Thyroid gland (tissue), 4 donors: Measurements from ENCODE around the gene ZDHHC12. TPM values are rescaled to one million over a fixed set of nuclear protein-coding genes. Genes with fewer than 3 reads are reported as not detected.

ENCODE experiments used
- DNase-seq, 2 donors: peaks; one replicate each; pipeline ENCODE4 v3.0.0-alpha.2; 2019
- H3K27ac ChIP-seq, 3 donors: fragments of 200-600 bp; sonication (generic); 1 replicate in 2 of 3; 2 replicates in 1 of 3; pipeline ENCODE4 v1.5.1; 2016 to 2019; ENCODE audit warnings: mild to moderate bottlenecking in 1 of 3, moderate library complexity in 1 of 3
- H3K27me3 ChIP-seq: fragments of 200-600 bp; sonication (generic); one replicate; pipeline ENCODE4 v1.5.1; 2019
- H3K36me3 ChIP-seq, 2 donors: fragments of 200-600 bp; sonication (generic); one replicate each; pipeline ENCODE4 v1.5.1; 2016 to 2019
- H3K4me1 ChIP-seq, 2 donors: fragments of 200-600 bp; sonication (generic); one replicate each; pipeline ENCODE4 v1.5.1; 2017 to 2019
- H3K4me3 ChIP-seq, 3 donors: fragments of 200-600 bp; sonication (generic); replicated peaks in 1 of 3; 1 replicate in 2 of 3; 2 replicates in 1 of 3; pipeline ENCODE4 v1.5.1; 2016; ENCODE audit warnings: mild to moderate bottlenecking in 1 of 3
- H3K9me3 ChIP-seq: fragments of 200-600 bp; sonication (generic); one replicate; pipeline ENCODE4 v1.5.1; 2017
- CTCF ChIP-seq, 6 experiments: fragments of 200-600 bp in 3 of 6; fragments of 450-650 bp in 3 of 6; sonication (generic) in 3 of 6; IDR thresholded peaks; one replicate each; pipeline ENCODE4 v1.5.1; 2016 to 2019; ENCODE audit warnings: antibody characterized with exemption in 6 of 6, mild to moderate bottlenecking in 2 of 6, inconsistent platforms in 1 of 6, moderate library complexity in 1 of 6
- POLR2A ChIP-seq, 2 donors: fragments of 450-650 bp; IDR thresholded peaks; one replicate each; pipeline ENCODE4 v1.6.1; 2017; ENCODE audit warnings: antibody characterized with exemption in 2 of 2, mild to moderate bottlenecking in 2 of 2, moderate library complexity in 1 of 2
- WGBS, 2 donors: methylation state at CpG; one replicate each; pipeline ENCODE4 v1.1.5; 2017; 5-methylcytosine and 5-hydroxymethylcytosine counted together
- intact Hi-C: fragments of 100-400 bp; cut with DNase I; formaldehyde crosslinking; loops from one replicate; pipeline ENCODE4 v1.15.1; 2023
- total RNA-seq, 4 donors: library from RNA; depleted of rRNA; stranded (reverse); fragments of >200 nt; gene quantifications; one replicate each; pipeline ENCODE4 v1.2.3, GENCODE V29; 2016

The ZDHHC12 gene
- total RNA-seq, 4 donors from 2014 or later: 21.2 to 45.7 (median 33.7) TPM

GRCh38 chr9:128712451-128713410 lies 11.2 kb downstream of the ZDHHC12 start:
- no peaks in the 10 kb centered on the region for H3K27me3 ChIP-seq
- H3K36me3 ChIP-seq: no peaks in the 10 kb centered on the region
- DNase-seq: no peak
- H3K9me3 ChIP-seq: no peaks in the 10 kb centered on the region
- H3K4me3 ChIP-seq: no peak overlapping the region
- no peak for TF ChIP-seq CTCF (IDR thresholded peaks at IDR 0.05)
- no peak for TF ChIP-seq POLR2A (IDR thresholded peaks at IDR 0.05)
- intact Hi-C loops: no loop called here
- WGBS, 2 donors: 95 to 98% methylated on average over 9 to 11 of the region's 26 CpGs
- H3K4me1 ChIP-seq: no peaks in the 10 kb centered on the region
- H3K27ac ChIP-seq: no peak overlapping the region

DNA sequence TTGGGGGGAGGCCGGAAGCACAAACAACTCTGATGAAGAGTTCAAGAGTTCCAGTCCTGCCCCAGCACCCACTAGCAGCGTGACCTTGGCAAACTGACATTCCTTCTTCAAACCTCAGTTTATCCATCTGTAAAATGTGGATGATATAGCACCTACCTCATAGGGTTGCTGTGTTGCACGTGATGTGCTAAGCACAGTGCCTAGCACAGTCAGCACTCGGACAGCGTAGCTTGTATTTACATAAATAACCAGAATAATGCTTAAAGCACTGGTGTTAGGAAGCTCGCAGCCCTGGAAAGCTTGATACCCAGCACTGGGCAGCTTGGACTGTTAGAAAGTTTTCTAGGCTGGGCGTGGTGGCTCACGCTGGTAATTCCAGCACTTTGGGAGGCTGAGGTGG lies 16.5 kb downstream of the ZDHHC12 start:
- peaks cover 0 to 5% of the 10 kb centered on the region in 2 donors for H3K4me1 ChIP-seq
- WGBS, 2 donors: 91 to 95% methylated on average over 8 of the region's 8 CpGs
- H3K36me3 ChIP-seq: no peaks in the 10 kb centered on the region
- H3K27me3 ChIP-seq: no peaks in the 10 kb centered on the region
- H3K27ac ChIP-seq: no peak overlapping the region
- no peaks in the 10 kb centered on the region for H3K9me3 ChIP-seq
- no peak overlapping the region for H3K4me3 ChIP-seq
- no peak for TF ChIP-seq CTCF (IDR thresholded peaks at IDR 0.05)
- intact Hi-C loops: no loop called here
- DNase-seq: no peak

DNA sequence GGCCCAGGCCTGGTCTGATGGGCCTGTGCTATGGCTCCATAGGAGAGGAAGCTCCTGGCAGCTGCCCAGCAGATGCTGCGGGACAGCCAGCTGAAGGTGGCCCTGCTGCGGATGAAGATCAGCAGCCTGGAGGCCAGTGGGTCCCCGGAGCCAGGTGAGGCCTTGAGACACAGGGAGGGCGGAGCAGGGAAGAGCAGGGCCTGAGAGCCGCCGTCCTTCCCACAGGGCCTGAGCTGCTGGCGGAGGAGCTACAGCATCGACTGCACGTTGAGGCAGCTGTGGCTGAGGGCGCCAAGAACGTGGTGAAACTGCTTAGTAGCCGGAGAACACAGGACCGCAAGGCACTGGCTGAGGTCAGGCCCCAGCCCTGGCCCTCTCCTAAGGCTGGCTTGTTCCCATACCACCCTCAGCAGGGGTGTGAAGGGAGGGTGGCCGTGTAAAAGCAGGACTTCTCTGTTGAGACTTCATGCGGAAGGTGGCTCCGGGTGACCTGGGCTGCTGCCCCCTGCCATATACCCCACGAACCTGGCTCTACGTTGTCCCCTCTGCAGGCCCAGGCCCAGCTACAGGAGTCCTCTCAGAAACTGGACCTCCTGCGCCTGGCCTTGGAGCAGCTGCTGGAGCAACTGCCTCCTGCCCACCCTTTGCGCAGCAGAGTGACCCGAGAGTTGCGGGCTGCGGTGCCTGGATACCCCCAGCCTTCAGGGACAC lies 17.1 kb downstream of the ZDHHC12 start:
- WGBS, 2 donors: 82 to 84% methylated on average over 20 of the region's 23 CpGs
- peaks cover 0 to 9% of the 10 kb centered on the region in 2 donors for H3K4me1 ChIP-seq
- TF ChIP-seq POLR2A (IDR thresholded peaks at IDR 0.05): no peak
- TF ChIP-seq CTCF (IDR thresholded peaks at IDR 0.05): no peak
- H3K36me3 ChIP-seq: no peaks in the 10 kb centered on the region
- H3K9me3 ChIP-seq: no peaks in the 10 kb centered on the region
- H3K4me3 ChIP-seq: no peak overlapping the region
- H3K27me3 ChIP-seq: no peaks in the 10 kb centered on the region
- DNase-seq: no peak
- intact Hi-C loops: no loop called here
- H3K27ac ChIP-seq: no peak overlapping the region

- Histone ChIP-seq H3K36me3 (no peaks in the 10 kb centered on the region), H3K4me3 (no peak overlapping the region), H3K27ac (no peak overlapping the region), H3K27me3 (no peaks in the 10 kb centered on the region), H3K4me1 (peaks cover 0 to 9% of the 10 kb centered on the region in 2 donors), H3K9me3 (no peaks in the 10 kb centered on the region)
- no peak for DNase-seq
- 100% methylated on average over 1 of the region's 1 CpG for WGBS, 2 donors
- intact Hi-C loops: no loop called here
- TF ChIP-seq CTCF (IDR thresholded peaks at IDR 0.05): no peak
- TF ChIP-seq POLR2A (IDR thresholded peaks at IDR 0.05): no peak
Measured at GRCh38 chr9:128706045-128706444, 17.9 kb downstream of the ZDHHC12 start.
